ENCODE data around the gene DOHH.
"Not testable (repeated sequence)": the region's sequence is repeated elsewhere in the genome, so short reads cannot be mapped to it uniquely, and the experiment has no call there.

DOHH gene

GRCh38 chr19:3534375-3535234, 34.1 kb upstream of the DOHH start:
- no peak for DNase-seq

- DNase-seq, result no peak
Observed at GRCh38 chr19:3533563-3534216, 33.2 kb upstream of the DOHH start.

GRCh38 chr19:3533033-3533432, 32.6 kb upstream of the DOHH start:
- DNase-seq, result no peak

GRCh38 chr19:3532154-3532786, 31.8 kb upstream of the DOHH start:
- no peak for DNase-seq

GRCh38 chr19:3531716-3532115, 31.2 kb upstream of the DOHH start:
- DNase-seq, result no peak

GRCh38 chr19:3530389-3530788, 29.9 kb upstream of the DOHH start:
- DNase-seq, result no peak

- not testable (repeated sequence) for DNase-seq
Observed at GRCh38 chr19:3529299-3529698, 28.8 kb upstream of the DOHH start.

GRCh38 chr19:3528539-3529211, 28.2 kb upstream of the DOHH start:
- no peak for DNase-seq

GRCh38 chr19:3528080-3528479, 27.6 kb upstream of the DOHH start:
- no peak for DNase-seq

GRCh38 chr19:3527238-3527910, 26.9 kb upstream of the DOHH start:
- no peak for DNase-seq

- no peak for DNase-seq
Observed at GRCh38 chr19:3526507-3527237, 26.2 kb upstream of the DOHH start.

- no peak for DNase-seq
Observed at GRCh38 chr19:3524904-3525451, 24.5 kb upstream of the DOHH start.

- no peak for DNase-seq
Observed at GRCh38 chr19:3524078-3524842, 23.8 kb upstream of the DOHH start.

- DNase-seq, result no peak
Observed at GRCh38 chr19:3523361-3524077, 23.0 kb upstream of the DOHH start.

- no peak for DNase-seq
Observed at GRCh38 chr19:3522421-3523360, 22.2 kb upstream of the DOHH start.

- no peak for DNase-seq
Observed at GRCh38 chr19:3521104-3521445, 20.6 kb upstream of the DOHH start.

- DNase-seq, result no peak
Observed at GRCh38 chr19:3520166-3521103, 20.0 kb upstream of the DOHH start.

GRCh38 chr19:3519126-3519525, 18.7 kb upstream of the DOHH start:
- DNase-seq, result no peak

Measured in DMS 273 treated with DMSO at 0.1 percent for 48 hours (cell line).